Heart left ventricle (tissue), 13 donors: ENCODE results near the gene NAXD.

Experiments used
- POLR2A ChIP-seq, 2 donors: fragments of 450-650 bp; IDR thresholded peaks; one replicate each; pipeline ENCODE4 v1.6.1; 2017; ENCODE audit warnings: antibody characterized with exemption in 2 of 2, mild to moderate bottlenecking in 2 of 2, moderate library complexity in 2 of 2
- TF ChIP-seq, protein P1 (sequence below), 12 donors: fragments of 200-600 bp; sonication (generic) in 4 of 12; IDR thresholded peaks; one replicate each; pipeline versions ENCODE4 v1.5.0 to v1.8.0; 2018 to 2022; ENCODE audit warnings: antibody characterized with exemption in 12 of 12, mild to moderate bottlenecking in 5 of 12
- donor health status: ischemic (EF 13 %, LVEDD 7.1; RV severe dilation, severe dysfunction).
- donor health status: DM: no; HTN: yes; CAD: no.
- donor health status: DM: no; HTN: no; CAD: no.
- donor health status: ischemic (EF 25% LVEDD 6.9; RV normal size, moderate dysfunction).
- donor health status: ischemic (EF 25% LVEDD 5.7; RV mildly dilated, moderate dysfunction).
- donor health status: ischemic (EF 35%, LVEDD 5.7; RV mildly dilated, moderate dysfunction).
- donor health status: nonischemic (EF 11% LVEDD 7.7; RV severe dilation, severe dysfunction).
- donor health status: DM: yes; HTN: yes; CAD: no.
- donor health status: PGD.
- donor health status: ischemic (EF 29% LVEDD 5.4; RV normal size, mild dysfunction).
- donor health status: nonischemic (EF 23%, LVEDD 6.1; RV moderate dilation, normal function).

DNA sequence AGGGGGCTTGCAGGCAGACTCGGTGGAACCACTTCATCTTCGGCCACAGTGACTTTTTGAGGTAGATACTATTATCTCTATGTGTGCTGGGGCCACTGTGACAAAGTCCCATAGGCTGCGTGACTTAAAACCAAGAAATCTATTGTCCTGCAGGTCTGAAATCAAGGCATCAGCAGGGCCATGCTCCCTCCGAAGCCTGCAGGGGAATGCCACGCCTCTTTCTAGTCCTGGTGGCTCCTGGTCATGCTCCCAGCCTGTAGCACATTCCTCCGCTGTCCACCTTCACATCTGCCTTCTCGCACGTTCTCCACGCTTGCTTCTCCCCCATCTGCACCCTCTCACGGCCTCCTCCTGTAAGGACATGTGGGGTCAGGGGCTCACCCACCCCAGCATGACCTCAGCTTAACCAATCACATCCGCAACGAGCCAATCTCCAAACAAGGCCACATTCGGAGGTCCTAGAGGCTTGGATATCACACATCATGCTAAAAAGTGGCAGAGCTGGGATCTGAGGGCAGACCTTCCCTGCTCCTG lies 32.9 kb upstream of the NAXD start:
- TF ChIP-seq, protein P1, sequence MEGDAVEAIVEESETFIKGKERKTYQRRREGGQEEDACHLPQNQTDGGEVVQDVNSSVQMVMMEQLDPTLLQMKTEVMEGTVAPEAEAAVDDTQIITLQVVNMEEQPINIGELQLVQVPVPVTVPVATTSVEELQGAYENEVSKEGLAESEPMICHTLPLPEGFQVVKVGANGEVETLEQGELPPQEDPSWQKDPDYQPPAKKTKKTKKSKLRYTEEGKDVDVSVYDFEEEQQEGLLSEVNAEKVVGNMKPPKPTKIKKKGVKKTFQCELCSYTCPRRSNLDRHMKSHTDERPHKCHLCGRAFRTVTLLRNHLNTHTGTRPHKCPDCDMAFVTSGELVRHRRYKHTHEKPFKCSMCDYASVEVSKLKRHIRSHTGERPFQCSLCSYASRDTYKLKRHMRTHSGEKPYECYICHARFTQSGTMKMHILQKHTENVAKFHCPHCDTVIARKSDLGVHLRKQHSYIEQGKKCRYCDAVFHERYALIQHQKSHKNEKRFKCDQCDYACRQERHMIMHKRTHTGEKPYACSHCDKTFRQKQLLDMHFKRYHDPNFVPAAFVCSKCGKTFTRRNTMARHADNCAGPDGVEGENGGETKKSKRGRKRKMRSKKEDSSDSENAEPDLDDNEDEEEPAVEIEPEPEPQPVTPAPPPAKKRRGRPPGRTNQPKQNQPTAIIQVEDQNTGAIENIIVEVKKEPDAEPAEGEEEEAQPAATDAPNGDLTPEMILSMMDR (IDR thresholded peaks at IDR 0.05) = no peak
- TF ChIP-seq POLR2A (IDR thresholded peaks at IDR 0.05) = no peak
